Peyer's patch (tissue), 4 donors: Measurements from ENCODE around the gene AZU1. TPM values are rescaled to one million over a fixed set of nuclear protein-coding genes. Genes with fewer than 3 reads are reported as not detected.

Experiments used
- DNase-seq, 3 donors: peaks; one replicate each; pipeline ENCODE4 v3.0.0-alpha.2; 2017 to 2019
- H3K27ac ChIP-seq, 4 donors: fragments of 200-600 bp; sonication (generic); one replicate each; pipeline ENCODE4 v1.5.1; 2016 to 2019
- H3K27me3 ChIP-seq, 2 donors: fragments of 200-600 bp; sonication (generic); one replicate each; pipeline ENCODE4 v1.5.1; 2019
- H3K36me3 ChIP-seq, 3 donors: fragments of 200-600 bp; sonication (generic); one replicate each; pipeline ENCODE4 v1.5.1; 2016 to 2019
- H3K4me1 ChIP-seq, 4 donors: fragments of 200-600 bp; sonication (generic); one replicate each; pipeline ENCODE4 v1.5.1; 2016 to 2019
- H3K4me3 ChIP-seq, 4 donors: fragments of 200-600 bp; sonication (generic); 1 replicate in 3 of 4; 2 replicates in 1 of 4; pipeline ENCODE4 v1.5.1; 2016 to 2019; ENCODE audit warnings: mild to moderate bottlenecking in 1 of 4
- H3K9me3 ChIP-seq, 4 donors: fragments of 200-600 bp; sonication (generic); one replicate each; pipeline ENCODE4 v1.5.1; 2016 to 2019; ENCODE audit warnings: mild to moderate bottlenecking in 1 of 4
- CTCF ChIP-seq, 6 experiments: fragments of 450-650 bp in 4 of 6; fragments of 200-600 bp in 2 of 6; sonication (generic) in 1 of 6; IDR thresholded peaks; one replicate each; pipeline ENCODE4 v1.5.1; 2017 to 2019; ENCODE audit warnings: antibody characterized with exemption in 6 of 6, mild to moderate bottlenecking in 3 of 6, moderate library complexity in 1 of 6
- POLR2A ChIP-seq, 2 donors: fragments of 450-650 bp; IDR thresholded peaks; one replicate each; pipeline ENCODE4 v1.5.1; 2017; ENCODE audit warnings: antibody characterized with exemption in 2 of 2, mild to moderate bottlenecking in 2 of 2, moderate library complexity in 2 of 2
- total RNA-seq, 4 donors: library from RNA; depleted of rRNA; stranded (reverse); fragments of >200 nt; gene quantifications; one replicate each; pipeline ENCODE4 v1.1.0, GENCODE V29; 2016

Gene AZU1
- total RNA-seq, 4 donors from 2014 or later: not detected

DNA sequence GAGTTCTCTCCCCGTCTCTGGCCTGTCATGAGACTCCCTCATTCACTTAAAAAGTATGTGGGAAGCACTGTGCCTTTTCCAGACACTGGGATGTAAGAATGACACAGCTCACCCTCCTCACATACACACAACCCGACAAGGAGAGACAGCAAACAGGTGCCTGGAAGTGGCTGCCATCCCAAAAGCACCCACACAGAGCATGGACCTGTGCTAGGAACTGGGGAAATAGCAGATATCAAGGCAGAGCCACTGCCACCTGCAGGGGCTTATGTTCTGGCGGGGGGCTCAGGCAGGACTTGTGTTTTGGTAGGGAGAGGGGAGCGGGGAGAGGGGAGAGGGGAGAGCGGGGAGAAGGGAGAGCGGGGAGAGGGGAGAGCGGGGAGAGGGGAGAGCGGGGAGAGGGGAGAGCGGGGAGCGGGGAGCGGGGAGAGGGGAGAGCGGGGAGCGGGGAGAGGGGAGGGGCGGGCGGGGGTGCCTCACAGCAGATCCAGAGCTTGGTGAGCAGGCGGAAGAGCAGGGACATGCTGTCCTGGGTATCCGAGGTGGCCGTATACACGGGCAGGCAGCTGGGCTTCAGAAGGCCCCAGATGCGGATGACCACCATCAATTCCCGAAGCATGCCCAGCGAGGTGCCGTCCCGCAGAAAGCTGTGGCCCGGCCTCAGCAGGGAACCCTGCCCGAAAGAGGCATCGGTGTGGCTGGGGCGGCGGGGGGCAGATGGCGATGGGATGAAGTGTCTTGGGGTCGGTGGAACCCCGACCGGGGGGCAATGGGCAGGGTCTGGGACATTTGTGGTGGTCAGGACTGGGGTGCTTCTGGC, 44.0 kb downstream of the AZU1 start:
- Histone ChIP-seq H3K36me3 (peaks cover 0 to 58% (median 0%) of the 10 kb centered on the region in 3 donors), H3K9me3 (no peaks in the 10 kb centered on the region), H3K4me3 (no peak overlapping the region), H3K27me3 (no peaks in the 10 kb centered on the region), H3K27ac (peak overlapping the region; percentile 61 to 83 (median 67)), H3K4me1 (peaks cover 0 to 10% (median 7%) of the 10 kb centered on the region in 4 donors)
- TF ChIP-seq CTCF (IDR thresholded peaks at IDR 0.05) (no peak), POLR2A (IDR thresholded peaks at IDR 0.05) (no peak)
- no peak for DNase-seq

DNA sequence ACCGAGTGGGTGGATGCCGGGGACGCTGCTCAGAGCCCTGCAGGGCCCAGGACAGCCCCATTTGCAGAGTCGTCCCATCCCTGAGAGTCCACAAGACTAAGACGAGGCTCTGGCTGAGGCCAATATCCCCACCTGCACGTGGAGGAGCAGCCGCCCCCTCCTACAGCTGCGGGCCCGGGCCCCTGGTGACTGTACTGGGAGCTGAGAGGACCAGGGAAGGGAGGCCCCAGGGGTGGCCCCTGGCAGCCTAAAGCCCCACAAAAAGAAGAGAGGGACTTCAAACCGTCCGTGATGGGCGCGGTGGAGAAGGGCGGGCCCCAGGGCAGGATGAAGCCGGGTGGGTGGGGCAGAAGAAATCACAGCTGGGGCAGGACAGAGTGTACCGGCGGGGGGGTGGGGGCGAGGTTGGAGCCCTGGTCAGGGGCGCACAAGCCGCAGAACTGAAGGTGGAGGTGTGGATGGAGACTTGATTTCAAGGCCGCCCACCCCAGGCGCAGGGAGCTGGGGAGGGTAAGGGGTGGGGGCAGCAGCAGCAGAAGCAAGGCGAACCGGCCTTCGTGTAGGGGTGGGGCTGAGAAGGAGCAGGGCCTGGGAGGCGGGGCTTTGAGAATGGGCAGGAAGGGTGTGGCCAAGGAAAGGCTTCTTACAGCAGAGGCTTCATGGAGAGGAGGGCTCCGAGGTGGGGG, 44.8 kb downstream of the AZU1 start:
- H3K4me1 ChIP-seq: peaks cover 0 to 10% (median 7%) of the 10 kb centered on the region in 4 donors
- DNase-seq: peak; percentile 59 to 93 (median 87)

DNA sequence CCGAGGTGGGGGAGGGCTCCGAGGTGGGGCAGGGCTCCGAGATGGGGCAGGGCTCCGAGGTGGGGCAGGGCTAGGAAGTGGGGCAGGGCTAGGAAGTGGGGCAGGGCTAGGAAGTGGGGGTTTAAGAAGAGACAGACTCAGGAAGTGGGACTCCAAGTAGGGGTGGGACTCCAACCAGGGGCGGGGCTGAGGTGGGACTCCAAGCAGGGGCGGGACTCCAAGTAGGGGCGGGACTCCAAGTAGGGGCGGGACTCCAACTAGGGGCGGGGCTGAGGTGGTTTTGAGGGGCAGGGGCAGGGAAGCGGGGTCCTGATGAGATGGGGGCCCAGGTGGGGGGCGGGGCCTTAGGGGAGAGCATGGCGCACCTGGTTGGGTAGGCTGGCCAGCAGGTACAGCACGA, 45.4 kb downstream of the AZU1 start:
- H3K27ac ChIP-seq: peak overlapping the region in 2 of 4 donors; percentile 72 to 83
- peaks cover 0 to 64% (median 0%) of the 10 kb centered on the region in 3 donors for H3K36me3 ChIP-seq
- peak in 2 of 3 donors; percentile 68 to 75 for DNase-seq
- H3K4me1 ChIP-seq: peaks cover 0 to 10% (median 7%) of the 10 kb centered on the region in 4 donors
- no peaks in the 10 kb centered on the region for H3K9me3 ChIP-seq
- TF ChIP-seq CTCF (IDR thresholded peaks at IDR 0.05): no peak
- no peak for TF ChIP-seq POLR2A (IDR thresholded peaks at IDR 0.05)
- peak overlapping the region in 1 of 4 donors; percentile 38 for H3K4me3 ChIP-seq
- no peaks in the 10 kb centered on the region for H3K27me3 ChIP-seq

More for the DNA sequence above, 44.8 kb downstream of the AZU1 start:
- no peaks in the 10 kb centered on the region for H3K27me3 ChIP-seq
- peak overlapping the region in 2 of 4 donors; percentile 32 to 38 for H3K4me3 ChIP-seq
- TF ChIP-seq POLR2A (IDR thresholded peaks at IDR 0.05): no peak
- TF ChIP-seq CTCF (IDR thresholded peaks at IDR 0.05): no peak
- no peaks in the 10 kb centered on the region for H3K9me3 ChIP-seq
- peak overlapping the region; percentile 61 to 83 (median 67) for H3K27ac ChIP-seq
- peaks cover 0 to 65% (median 0%) of the 10 kb centered on the region in 3 donors for H3K36me3 ChIP-seq

GRCh38 chr19:873561-874041, 46.0 kb downstream of the AZU1 start:
- H3K9me3 ChIP-seq: no peaks in the 10 kb centered on the region
- H3K4me3 ChIP-seq: no peak overlapping the region
- DNase-seq: no peak
- H3K27ac ChIP-seq: peak overlapping the region in 1 of 4 donors; percentile 83
- H3K27me3 ChIP-seq: no peaks in the 10 kb centered on the region
- H3K36me3 ChIP-seq: peaks cover 0 to 59% (median 0%) of the 10 kb centered on the region in 3 donors
- no peak for TF ChIP-seq CTCF (IDR thresholded peaks at IDR 0.05)
- H3K4me1 ChIP-seq: peaks cover 0 to 10% (median 7%) of the 10 kb centered on the region in 4 donors

DNA sequence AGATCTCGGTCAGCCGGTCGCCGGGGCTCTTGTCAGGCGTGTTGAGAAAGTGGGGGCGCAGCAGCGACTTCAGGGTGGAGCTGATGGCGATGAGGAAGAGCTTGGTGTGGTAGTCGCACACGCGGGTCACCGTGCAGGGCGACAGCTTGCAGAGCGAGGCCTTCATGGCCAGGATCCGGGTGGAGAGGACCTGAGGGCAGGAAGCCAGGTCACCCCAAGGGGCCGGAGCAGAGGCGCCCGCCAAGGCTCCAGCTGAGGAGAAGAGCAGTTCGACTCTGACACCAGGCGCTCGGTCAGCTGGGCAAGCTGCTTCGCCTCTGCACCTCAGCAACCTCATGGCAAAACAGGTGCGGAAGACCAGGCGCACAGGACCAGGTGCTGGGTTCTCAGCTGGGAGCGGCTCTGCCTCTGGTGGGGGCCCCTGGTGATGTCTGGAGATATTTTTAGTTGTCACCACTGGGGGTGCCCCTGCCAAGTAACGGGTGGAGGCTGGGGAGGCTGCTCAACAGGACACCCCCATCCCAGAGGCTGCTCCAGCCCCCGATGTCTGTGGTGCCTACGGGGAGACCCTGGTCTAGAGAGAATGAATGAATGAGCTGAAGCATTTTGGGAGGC, 47.7 kb downstream of the AZU1 start:
- Histone ChIP-seq H3K27me3 (no peaks in the 10 kb centered on the region), H3K4me3 (no peak overlapping the region), H3K27ac (no peak overlapping the region), H3K36me3 (peaks cover 0 to 60% (median 0%) of the 10 kb centered on the region in 3 donors), H3K9me3 (no peaks in the 10 kb centered on the region), H3K4me1 (peaks cover 0 to 10% (median 7%) of the 10 kb centered on the region in 4 donors)
- TF ChIP-seq POLR2A (IDR thresholded peaks at IDR 0.05): no peak
- TF ChIP-seq CTCF (IDR thresholded peaks at IDR 0.05): no peak
- DNase-seq: no peak
